ENCODE results near the gene MN1.

The MN1 gene

GRCh38 chr22:27825174-27825573 lies 23.6 kb upstream of the MN1 start:
- DNase-seq, result no peak

DNA sequence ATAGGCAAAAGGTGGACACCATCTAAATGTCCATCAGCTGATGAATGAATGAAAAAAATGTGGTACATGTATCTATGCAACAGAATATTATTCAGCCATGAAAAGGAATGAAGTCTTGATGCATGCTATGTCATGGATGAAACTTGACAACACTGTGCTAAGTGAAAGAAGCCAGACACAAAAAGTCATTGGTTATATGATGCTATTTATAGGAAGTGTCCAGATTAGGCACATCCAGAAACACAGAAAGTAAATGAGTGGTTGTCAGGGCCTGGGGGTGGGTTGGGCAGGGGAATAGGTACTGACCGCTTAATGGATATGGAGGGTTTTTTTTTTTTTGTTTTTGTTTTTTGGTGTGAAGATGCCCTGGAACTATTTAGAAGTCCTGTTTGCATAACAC lies 21.7 kb upstream of the MN1 start:
- no peak for DNase-seq

- no peak for DNase-seq
Observed at GRCh38 chr22:27820896-27821866, 19.6 kb upstream of the MN1 start.

- DNase-seq, result no peak
Observed at GRCh38 chr22:27816552-27816951, 15.0 kb upstream of the MN1 start.

DNA sequence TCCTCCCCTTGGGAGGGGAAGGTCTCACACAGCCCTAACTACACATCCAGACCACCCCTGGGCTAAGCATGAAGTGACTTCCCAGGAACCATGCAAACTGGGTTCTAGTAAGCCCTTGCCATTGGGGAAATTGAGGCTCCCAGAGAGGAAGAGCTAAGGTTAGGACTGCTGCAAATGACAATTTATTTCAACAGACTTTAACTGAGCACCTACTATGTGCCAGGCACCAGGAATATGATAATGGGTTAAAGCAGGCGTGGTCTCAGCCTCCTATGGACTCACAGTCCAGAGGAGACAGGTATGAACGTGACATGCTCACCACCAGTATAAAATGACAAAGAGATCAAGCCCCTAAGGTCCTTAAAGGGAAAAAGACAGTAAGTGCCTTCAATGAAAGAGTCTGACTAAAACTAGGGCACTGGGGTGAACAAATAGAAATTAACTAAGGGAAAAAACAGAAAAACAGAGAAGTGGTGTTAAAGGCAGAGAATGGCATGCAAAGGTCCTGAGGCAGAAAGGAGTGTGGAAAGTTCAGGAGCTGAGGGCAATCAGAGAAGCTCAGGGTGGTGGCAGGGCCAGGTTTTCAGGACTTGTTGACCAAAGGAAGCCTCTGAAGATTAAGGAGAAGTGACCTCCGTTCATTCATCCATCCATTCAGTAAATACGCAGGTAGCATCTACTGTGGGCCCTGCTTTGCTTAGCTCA lies 14.4 kb upstream of the MN1 start:
- no peak for DNase-seq

GRCh38 chr22:27814993-27815392 lies 13.4 kb upstream of the MN1 start:
- DNase-seq, result no peak

GRCh38 chr22:27811778-27812177 lies 10.2 kb upstream of the MN1 start:
- no peak for DNase-seq

- no peak for DNase-seq
Observed at GRCh38 chr22:27810609-27811151, 9.1 kb upstream of the MN1 start.

DNA sequence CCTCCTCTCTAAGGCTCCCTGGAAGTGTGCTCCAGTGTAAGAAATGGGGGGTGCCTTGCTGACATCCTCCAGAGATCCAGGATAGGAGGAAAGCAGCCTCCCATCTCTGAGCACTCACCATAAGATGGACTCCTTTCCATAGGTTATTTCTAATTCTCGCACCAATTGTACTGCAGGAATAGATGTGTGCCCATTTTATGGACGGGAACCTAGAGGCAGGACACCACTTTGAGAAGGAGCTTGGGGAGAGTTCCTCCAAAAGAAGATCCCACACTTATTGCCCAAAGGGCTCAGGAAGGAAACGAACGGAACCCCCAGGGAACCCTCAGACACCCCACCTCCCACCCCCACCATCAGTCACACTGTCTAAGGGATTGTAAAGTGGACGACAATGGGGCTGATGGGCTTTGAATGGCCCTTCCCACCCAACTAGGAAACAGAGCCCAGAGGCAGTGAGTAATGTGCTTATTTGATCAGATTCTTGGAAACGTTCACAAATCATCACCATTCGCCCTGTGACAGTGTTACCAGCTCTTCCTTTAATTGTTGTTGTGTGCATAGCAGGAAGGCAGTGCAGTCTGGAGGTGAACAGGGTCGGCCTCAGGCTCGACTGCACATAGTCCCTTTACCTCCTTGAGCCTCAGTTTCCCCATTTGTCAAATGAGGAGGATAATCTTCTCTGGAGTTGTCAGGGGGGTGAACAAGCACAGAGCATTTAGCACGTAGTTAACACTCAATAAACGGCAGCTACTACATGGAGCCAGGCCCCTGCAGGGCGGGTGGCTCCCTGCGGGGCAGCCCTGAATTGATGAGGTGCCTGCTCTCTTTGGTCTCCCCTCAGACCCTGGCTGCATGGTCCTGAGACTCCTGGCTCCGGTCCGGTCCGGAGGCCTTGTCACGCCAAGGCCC lies 8.4 kb upstream of the MN1 start:
- DNase-seq, result no peak

GRCh38 chr22:27809226-27809603 lies 7.7 kb upstream of the MN1 start:
- DNase-seq, result no peak

DNA sequence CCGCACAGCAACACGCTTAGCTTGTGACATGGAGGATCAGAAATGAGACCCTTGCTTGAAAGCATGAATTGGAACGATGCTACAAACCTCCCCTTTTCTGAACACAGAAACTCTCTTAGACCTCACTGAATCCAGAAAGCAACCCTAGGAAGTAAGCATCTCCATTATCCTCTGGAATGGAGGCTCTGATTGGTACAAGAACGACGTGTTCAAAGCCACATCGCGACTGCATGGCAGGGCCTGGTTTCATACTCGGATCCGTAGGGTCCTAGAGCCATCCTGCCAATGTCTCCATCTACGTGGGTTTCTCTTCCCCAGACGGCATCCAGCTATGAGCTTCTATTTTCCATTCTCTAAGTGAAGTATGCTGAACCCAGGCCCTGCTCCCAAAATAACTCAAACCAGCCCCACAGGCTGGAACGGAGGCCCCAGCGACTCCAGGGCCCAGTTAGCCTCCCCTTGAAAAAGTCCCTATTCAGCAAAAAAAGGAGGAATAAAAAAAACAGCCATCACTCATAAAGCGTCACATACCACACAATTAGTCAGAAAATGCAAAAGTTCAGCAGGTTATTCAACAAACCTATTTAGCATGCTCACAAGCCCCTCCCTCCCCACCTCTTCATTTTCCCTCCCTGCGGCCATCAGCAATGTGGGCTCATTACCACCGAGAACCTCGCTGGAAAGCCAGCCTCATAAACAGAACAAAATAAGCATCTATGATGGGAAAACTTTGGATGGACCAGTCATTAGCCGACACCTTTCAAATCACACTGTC lies 7.1 kb upstream of the MN1 start:
- no peak for DNase-seq

GRCh38 chr22:27805841-27806240 lies 4.3 kb upstream of the MN1 start:
- no peak for DNase-seq

- no peak for DNase-seq
Observed at GRCh38 chr22:27804470-27805297, 3.1 kb upstream of the MN1 start.

DNA sequence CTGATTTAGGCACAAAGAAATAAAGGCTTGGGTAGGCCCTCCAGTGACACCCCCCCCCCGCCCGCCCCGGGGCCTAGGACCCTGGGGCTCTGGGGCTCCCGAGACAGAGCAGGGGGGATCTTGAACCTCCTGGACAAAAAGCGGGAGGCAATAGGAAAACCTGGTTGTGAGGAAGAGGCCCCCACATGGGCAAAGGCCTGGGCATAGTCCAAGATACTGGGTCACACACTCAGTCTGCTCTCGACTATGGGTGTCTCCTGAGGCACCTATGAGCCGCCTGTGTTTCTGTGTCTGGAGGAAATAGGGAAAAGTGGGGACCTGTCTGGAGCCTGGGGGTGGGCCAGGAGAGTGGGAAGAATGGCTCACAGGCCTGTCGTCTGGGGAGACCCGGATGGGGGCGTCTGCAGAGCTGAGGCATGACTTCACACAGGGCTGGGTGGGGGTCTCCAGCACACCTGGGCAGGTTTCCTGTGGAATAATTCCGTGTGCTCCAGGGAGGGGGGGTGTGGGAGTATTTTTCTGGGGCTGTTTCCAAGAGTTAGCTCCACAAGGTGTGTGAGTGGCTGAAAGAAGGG lies 2.4 kb upstream of the MN1 start:
- no peak for DNase-seq

GRCh38 chr22:27802346-27803073 lies 954 bp upstream of the MN1 start:
- DNase-seq, result no peak

DNA sequence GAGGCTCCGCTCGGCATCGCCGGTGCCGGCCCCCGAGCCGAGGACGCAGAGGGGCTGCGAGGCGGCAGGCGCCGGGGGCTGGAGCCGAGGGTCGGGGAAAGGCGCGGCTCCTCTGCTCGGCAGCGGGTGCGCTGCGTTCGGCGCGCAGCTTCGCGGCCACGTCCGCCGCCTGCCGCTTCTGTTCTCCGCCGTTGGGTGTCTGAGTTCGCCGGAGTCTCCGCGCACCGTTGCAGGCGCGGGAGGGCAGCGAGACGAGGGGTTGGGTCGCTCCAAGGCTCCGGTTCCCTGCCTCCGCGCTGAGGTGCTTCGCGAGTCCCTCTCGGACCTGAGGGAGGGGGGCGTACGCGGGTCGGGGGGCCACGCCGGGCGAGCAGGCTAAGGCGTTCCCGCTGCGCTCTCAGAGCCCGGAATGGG lies 347 bp downstream of the MN1 start:
- no peak for DNase-seq

- no peak for DNase-seq
Observed at GRCh38 chr22:27800250-27801201, 1.0 kb downstream of the MN1 start.

DNA sequence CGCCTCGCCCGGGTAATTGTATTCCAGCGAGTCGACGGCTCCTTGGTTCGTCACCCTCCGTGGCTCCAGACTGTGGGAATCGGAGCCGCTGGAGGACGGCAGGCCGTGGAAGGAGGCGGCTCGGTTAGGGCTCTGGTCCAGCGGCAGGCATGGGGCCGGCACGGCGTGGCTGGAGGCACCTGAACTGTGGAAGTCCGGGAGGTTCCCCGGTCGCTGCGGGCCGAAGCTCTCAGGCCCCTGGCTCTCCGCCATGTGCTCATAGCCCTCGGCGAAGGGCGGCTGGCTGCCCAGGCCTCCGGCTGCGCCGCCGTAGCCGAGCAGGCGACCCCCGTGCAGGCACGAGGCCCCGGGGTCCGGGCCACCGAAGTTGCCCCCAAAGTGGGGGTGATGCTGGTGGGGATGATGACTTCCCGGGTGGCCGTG lies 1.7 kb downstream of the MN1 start:
- no peak for DNase-seq

Measured in GOT3 (cell line).